Measurements from ENCODE around the gene TRAPPC3L.
A peak's percentile ranks its signal among the peaks of the same experiment; 100 is the strongest.

Gene TRAPPC3L

GRCh38 chr6:116580198-116580597 is 34.7 kb upstream of the TRAPPC3L start:
- ATAC-seq, result peak; percentile 56; the same call in 2 of the 3 replicates
- TF ChIP-seq ARNTL (CRISPR knock-in tag; IDR thresholded peaks at IDR 0.05; ENCODE audit: borderline replicate concordance, low read depth) (no peak), PATZ1 (CRISPR knock-in tag; IDR thresholded peaks at IDR 0.05; ENCODE audit: borderline replicate concordance) (no peak), PPARA (CRISPR knock-in tag; IDR thresholded peaks at IDR 0.05; ENCODE audit: borderline replicate concordance) (no peak), ESRRG (CRISPR knock-in tag; IDR thresholded peaks at IDR 0.05) (no peak), TSHZ2 (CRISPR knock-in tag; IDR thresholded peaks at IDR 0.05) (no peak), BACH2 (CRISPR knock-in tag; IDR thresholded peaks at IDR 0.05; ENCODE audit: borderline replicate concordance) (no peak), ZNF70 (CRISPR knock-in tag; IDR thresholded peaks at IDR 0.05) (no peak), TOX (CRISPR knock-in tag; IDR thresholded peaks at IDR 0.05; ENCODE audit: borderline replicate concordance) (no peak), CSRNP3 (CRISPR knock-in tag; IDR thresholded peaks at IDR 0.05) (no peak)

GRCh38 chr6:116579143-116579542 is 33.7 kb upstream of the TRAPPC3L start:
- peak; percentile 62; the same call in 2 of the 3 replicates for ATAC-seq
- TF ChIP-seq ZNF8 (CRISPR knock-in tag; IDR thresholded peaks at IDR 0.05) (no peak), RARB (CRISPR knock-in tag; IDR thresholded peaks at IDR 0.05) (no peak), SNAI2 (CRISPR knock-in tag; IDR thresholded peaks at IDR 0.05) (no peak)

- ATAC-seq, result no peak
- no peak for TF ChIP-seq POU6F1 (CRISPR knock-in tag; IDR thresholded peaks at IDR 0.05; ENCODE audit: borderline replicate concordance, low read depth)
- TF ChIP-seq ZNF8 (CRISPR knock-in tag; IDR thresholded peaks at IDR 0.05), result no peak
- TF ChIP-seq SNAI2 (CRISPR knock-in tag; IDR thresholded peaks at IDR 0.05), result no peak
- TF ChIP-seq BACH2 (CRISPR knock-in tag; IDR thresholded peaks at IDR 0.05; ENCODE audit: borderline replicate concordance), result no peak
- no peak for TF ChIP-seq ZC3H10 (CRISPR knock-in tag; IDR thresholded peaks at IDR 0.05)
- no peak for TF ChIP-seq ZFP3 (CRISPR knock-in tag; IDR thresholded peaks at IDR 0.05)
- TF ChIP-seq PPARA (CRISPR knock-in tag; IDR thresholded peaks at IDR 0.05; ENCODE audit: borderline replicate concordance), result no peak
- TF ChIP-seq PATZ1 (CRISPR knock-in tag; IDR thresholded peaks at IDR 0.05; ENCODE audit: borderline replicate concordance), result no peak
- no peak for TF ChIP-seq ESRRG (CRISPR knock-in tag; IDR thresholded peaks at IDR 0.05)
- no peak for TF ChIP-seq OSR1 (CRISPR knock-in tag; IDR thresholded peaks at IDR 0.05)
- TF ChIP-seq CREB5 (CRISPR knock-in tag; IDR thresholded peaks at IDR 0.05; ENCODE audit: low read depth), result no peak
- no peak for TF ChIP-seq CSRNP3 (CRISPR knock-in tag; IDR thresholded peaks at IDR 0.05)
- TF ChIP-seq ZNF70 (CRISPR knock-in tag; IDR thresholded peaks at IDR 0.05), result no peak
- TF ChIP-seq GLIS3 (CRISPR knock-in tag; IDR thresholded peaks at IDR 0.05), result no peak
- no peak for TF ChIP-seq ISL1 (CRISPR knock-in tag; IDR thresholded peaks at IDR 0.05)
- TF ChIP-seq ZFP30 (CRISPR knock-in tag; IDR thresholded peaks at IDR 0.05), result no peak
- TF ChIP-seq TOX (CRISPR knock-in tag; IDR thresholded peaks at IDR 0.05; ENCODE audit: borderline replicate concordance), result no peak
- TF ChIP-seq ZNF565 (CRISPR knock-in tag; conservative IDR thresholded peaks at IDR 0.05; ENCODE audit: low read depth), result no peak
- TF ChIP-seq ARNTL (CRISPR knock-in tag; IDR thresholded peaks at IDR 0.05; ENCODE audit: borderline replicate concordance, low read depth), result no peak
- no peak for TF ChIP-seq TCF4 (CRISPR knock-in tag; IDR thresholded peaks at IDR 0.05; ENCODE audit: borderline replicate concordance)
Measured at GRCh38 chr6:116578335-116578734, 32.9 kb upstream of the TRAPPC3L start.
